Thyroid gland (tissue), 4 donors: ENCODE measurements around the gene CCDC175.
A peak's percentile ranks its signal among the peaks of the same experiment; 100 is the strongest.

Source experiments
- POLR2A ChIP-seq, 2 donors: fragments of 450-650 bp; IDR thresholded peaks; one replicate each; pipeline ENCODE4 v1.6.1; 2017; ENCODE audit warnings: antibody characterized with exemption in 2 of 2, mild to moderate bottlenecking in 2 of 2, moderate library complexity in 1 of 2
- TF ChIP-seq, protein P1 (sequence below), 6 experiments: fragments of 200-600 bp in 3 of 6; fragments of 450-650 bp in 3 of 6; sonication (generic) in 3 of 6; IDR thresholded peaks; one replicate each; pipeline ENCODE4 v1.5.1; 2016 to 2019; ENCODE audit warnings: antibody characterized with exemption in 6 of 6, mild to moderate bottlenecking in 2 of 6, inconsistent platforms in 1 of 6, moderate library complexity in 1 of 6

DNA sequence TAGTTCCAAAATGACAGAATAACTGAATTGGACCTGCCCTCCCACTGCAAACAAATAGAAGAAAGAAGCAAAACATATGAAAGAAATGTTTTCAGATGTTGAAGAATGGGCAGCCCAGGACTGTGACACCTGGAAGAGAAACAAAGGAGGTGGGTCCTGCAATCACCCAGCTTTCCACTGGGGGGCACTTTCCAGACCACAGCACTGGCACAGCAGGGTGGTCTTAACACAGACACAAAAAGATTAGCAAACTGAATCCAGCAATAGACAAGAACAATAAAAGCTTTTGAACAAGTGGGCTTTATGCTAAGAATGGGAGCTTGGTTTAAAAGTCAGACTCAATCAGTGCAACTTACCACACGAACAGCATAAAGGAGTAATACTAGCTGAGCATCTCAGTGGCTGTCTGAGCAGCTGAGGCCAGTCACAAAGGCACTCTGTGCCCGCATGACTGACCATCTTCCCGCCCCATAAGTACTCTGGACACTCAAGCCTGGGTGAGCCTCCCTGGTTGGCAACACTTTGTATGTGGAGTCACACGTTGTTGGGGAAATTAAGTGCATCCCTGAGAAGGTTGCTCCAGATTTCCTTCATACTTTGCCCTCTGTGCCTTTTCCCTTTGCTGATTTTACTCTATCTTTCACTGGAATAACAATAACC, 64.6 kb downstream of the CCDC175 start:
- TF ChIP-seq, protein P1, sequence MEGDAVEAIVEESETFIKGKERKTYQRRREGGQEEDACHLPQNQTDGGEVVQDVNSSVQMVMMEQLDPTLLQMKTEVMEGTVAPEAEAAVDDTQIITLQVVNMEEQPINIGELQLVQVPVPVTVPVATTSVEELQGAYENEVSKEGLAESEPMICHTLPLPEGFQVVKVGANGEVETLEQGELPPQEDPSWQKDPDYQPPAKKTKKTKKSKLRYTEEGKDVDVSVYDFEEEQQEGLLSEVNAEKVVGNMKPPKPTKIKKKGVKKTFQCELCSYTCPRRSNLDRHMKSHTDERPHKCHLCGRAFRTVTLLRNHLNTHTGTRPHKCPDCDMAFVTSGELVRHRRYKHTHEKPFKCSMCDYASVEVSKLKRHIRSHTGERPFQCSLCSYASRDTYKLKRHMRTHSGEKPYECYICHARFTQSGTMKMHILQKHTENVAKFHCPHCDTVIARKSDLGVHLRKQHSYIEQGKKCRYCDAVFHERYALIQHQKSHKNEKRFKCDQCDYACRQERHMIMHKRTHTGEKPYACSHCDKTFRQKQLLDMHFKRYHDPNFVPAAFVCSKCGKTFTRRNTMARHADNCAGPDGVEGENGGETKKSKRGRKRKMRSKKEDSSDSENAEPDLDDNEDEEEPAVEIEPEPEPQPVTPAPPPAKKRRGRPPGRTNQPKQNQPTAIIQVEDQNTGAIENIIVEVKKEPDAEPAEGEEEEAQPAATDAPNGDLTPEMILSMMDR (IDR thresholded peaks at IDR 0.05): peak in 3 of 6 experiments; percentile 45 to 66 (median 61)
- no peak for TF ChIP-seq POLR2A (IDR thresholded peaks at IDR 0.05)
